Lower leg skin (tissue), 3 donors: ENCODE results near the gene RNPEP.

Source experiments
- CTCF ChIP-seq, 3 donors: fragments of 450-650 bp; IDR thresholded peaks; one replicate each; pipeline ENCODE4 v1.5.1; 2016; ENCODE audit warnings: antibody characterized with exemption in 3 of 3, mild to moderate bottlenecking in 3 of 3, moderate library complexity in 2 of 3
- POLR2A ChIP-seq, 2 donors: fragments of 450-650 bp; IDR thresholded peaks; one replicate each; pipeline ENCODE4 v1.6.1; 2016 to 2017; ENCODE audit warnings: antibody characterized with exemption in 2 of 2, mild to moderate bottlenecking in 1 of 2, moderate library complexity in 1 of 2

DNA sequence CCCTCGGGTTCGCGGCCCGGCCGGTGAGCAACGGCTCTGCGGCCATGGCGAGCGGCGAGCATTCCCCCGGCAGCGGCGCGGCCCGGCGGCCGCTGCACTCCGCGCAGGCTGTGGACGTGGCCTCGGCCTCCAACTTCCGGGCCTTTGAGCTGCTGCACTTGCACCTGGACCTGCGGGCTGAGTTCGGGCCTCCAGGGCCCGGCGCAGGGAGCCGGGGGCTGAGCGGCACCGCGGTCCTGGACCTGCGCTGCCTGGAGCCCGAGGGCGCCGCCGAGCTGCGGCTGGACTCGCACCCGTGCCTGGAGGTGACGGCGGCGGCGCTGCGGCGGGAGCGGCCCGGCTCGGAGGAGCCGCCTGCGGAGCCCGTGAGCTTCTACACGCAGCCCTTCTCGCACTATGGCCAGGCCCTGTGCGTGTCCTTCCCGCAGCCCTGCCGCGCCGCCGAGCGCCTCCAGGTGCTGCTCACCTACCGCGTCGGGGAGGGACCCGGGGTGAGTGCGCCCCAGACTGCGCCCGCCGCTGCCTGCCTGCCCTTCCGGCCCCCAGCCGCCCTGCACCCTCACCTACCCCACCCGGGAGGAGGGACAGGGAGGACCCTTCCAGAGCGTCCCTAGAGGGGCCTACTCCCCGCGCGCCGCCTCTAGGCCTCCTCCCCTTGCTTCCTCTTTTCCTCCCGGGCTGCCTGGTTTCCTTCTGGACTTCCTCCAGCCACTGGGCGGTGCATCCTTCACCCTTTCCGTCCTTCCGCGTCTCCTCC is at the start of gene RNPEP:
- TF ChIP-seq POLR2A (IDR thresholded peaks at IDR 0.05): no peak
- no peak for TF ChIP-seq CTCF (IDR thresholded peaks at IDR 0.05)
